Right lung (tissue), 5 donors: Measurements from ENCODE around the gene BUD31. TPM values are rescaled to one million over a fixed set of nuclear protein-coding genes. Genes with fewer than 3 reads are reported as not detected.

Experiments used
- DNase-seq, 2 donors: peaks; one replicate each; pipeline ENCODE4 v3.0.0-alpha.2; 2013
- polyA plus RNA-seq, 5 donors: library from polyadenylated mRNA; unstranded; fragments of 120-200 nt; gene quantifications; one replicate each; pipeline versions ENCODE4 v1.2.1 to v1.2.3, GENCODE V29; 2013; ENCODE audit warnings: inconsistent platforms in 1 of 5, low replicate concordance in 1 of 5; ENCODE audit not compliant: insufficient read length in 5 of 5, insufficient read depth in 1 of 5

BUD31 gene
- polyA plus RNA-seq, 5 donors: 95.0 to 109 (median 101) TPM

GRCh38 chr7:99459087-99459486, 50.3 kb downstream of the BUD31 start:
- DNase-seq: no peak

- DNase-seq: no peak
Measured at GRCh38 chr7:99460651-99461050, 51.9 kb downstream of the BUD31 start.

GRCh38 chr7:99461221-99461620, 52.5 kb downstream of the BUD31 start:
- DNase-seq: no peak

- no peak for DNase-seq
Measured at GRCh38 chr7:99465421-99465768, 56.6 kb downstream of the BUD31 start.

- no peak for DNase-seq
Measured at GRCh38 chr7:99468336-99468918, 59.7 kb downstream of the BUD31 start.

Other genes with a start within 250 kb of the BUD31 start
- gene KPNA7, start 200.9 kb upstream of the BUD31 start, polyA plus RNA-seq: under 1 TPM in 3 of 5 donors, not detected in 2; 0.06 to 0.18 (median 0.14) TPM
- gene MYH16, start 136.1 kb upstream of the BUD31 start, polyA plus RNA-seq: under 1 TPM; 0.04 to 0.17 (median 0.07) TPM
- 100 to 1,000 TPM in 3 of 5 donors, 10 to 100 TPM in 2; 89.8 to 108 (median 102) TPM for gene ARPC1A, start 83.1 kb upstream of the BUD31 start, polyA plus RNA-seq
- gene ARPC1B, start 34.2 kb upstream of the BUD31 start, polyA plus RNA-seq: 10 to 100 TPM; 37.4 to 63.7 (median 41.3) TPM
- 100 to 1,000 TPM; 109 to 166 (median 135) TPM for gene PDAP1, start 372 bp upstream of the BUD31 start, polyA plus RNA-seq
- gene PTCD1, start 29.8 kb downstream of the BUD31 start, polyA plus RNA-seq: 1 to 10 TPM; 4.3 to 8.0 (median 6.2) TPM
- 10 to 100 TPM; 32.2 to 41.6 (median 35.5) TPM for gene CPSF4, start 30.0 kb downstream of the BUD31 start, polyA plus RNA-seq
- 100 to 1,000 TPM; 290 to 437 (median 312) TPM for gene ATP5MF, start 57.2 kb downstream of the BUD31 start, polyA plus RNA-seq
- gene ZNF789, start 63.9 kb downstream of the BUD31 start, polyA plus RNA-seq: 10 to 100 TPM; 40.8 to 56.5 (median 44.9) TPM
- gene ZNF394, start 91.3 kb downstream of the BUD31 start, polyA plus RNA-seq: 10 to 100 TPM; 14.6 to 18.4 (median 15.6) TPM
- gene ZKSCAN5, start 95.7 kb downstream of the BUD31 start, polyA plus RNA-seq: 10 to 100 TPM; 11.9 to 16.6 (median 15.8) TPM
- 10 to 100 TPM; 12.8 to 20.0 (median 14.6) TPM for gene FAM200A, start 143.1 kb downstream of the BUD31 start, polyA plus RNA-seq
- gene ZNF655, start 149.7 kb downstream of the BUD31 start, polyA plus RNA-seq: 100 to 1,000 TPM in 1 of 5 donors, 10 to 100 TPM in 4; 56.1 to 106 (median 94.2) TPM
- gene TMEM225B, start 189.3 kb downstream of the BUD31 start, polyA plus RNA-seq: 1 to 10 TPM; 1.4 to 2.3 (median 1.7) TPM
- gene ZSCAN25, start 208.0 kb downstream of the BUD31 start, polyA plus RNA-seq: 10 to 100 TPM; 16.3 to 22.4 (median 20.8) TPM